HUES48 (cell line): ENCODE data around the gene SRCIN1.

Experiments
- H3K27ac ChIP-seq: one replicate; pipeline ENCODE4 v1.7.0; 2013; ENCODE audit warnings: low read depth, low read length, inconsistent platforms
- H3K27me3 ChIP-seq: 2 replicates; pipeline ENCODE4 v1.6.1; 2013; ENCODE audit warnings: mild to moderate bottlenecking, low read length; ENCODE audit not compliant: control insufficient read depth, insufficient read depth
- H3K36me3 ChIP-seq: 2 replicates; pipeline ENCODE4 v1.6.1; 2013; ENCODE audit warnings: low read length; ENCODE audit not compliant: control insufficient read depth, insufficient read depth
- H3K4me1 ChIP-seq: 2 replicates; pipeline ENCODE4 v1.6.1; 2013; ENCODE audit warnings: mild to moderate bottlenecking, low read length; ENCODE audit not compliant: control insufficient read depth, insufficient read depth
- H3K4me3 ChIP-seq: 2 replicates; pipeline ENCODE4 v1.5.1; 2013; ENCODE audit warnings: mild to moderate bottlenecking, low read depth, low read length
- H3K9ac ChIP-seq: 2 replicates; pipeline ENCODE4 v1.6.1; 2013; ENCODE audit warnings: mild to moderate bottlenecking, low read depth, low read length, moderate library complexity
- H3K9me3 ChIP-seq: 2 replicates; pipeline ENCODE4 v1.6.1; 2013; ENCODE audit warnings: low read length; ENCODE audit not compliant: control insufficient read depth, insufficient read depth

The SRCIN1 gene

GRCh38 chr17:38596651-38597050, 9.1 kb downstream of the SRCIN1 start:
- Histone ChIP-seq H3K27me3 (peaks cover 27% of the 10 kb centered on the region), H3K9ac (no peak overlapping the region), H3K36me3 (no peaks in the 10 kb centered on the region), H3K27ac (no peak overlapping the region), H3K4me1 (peaks cover 45% of the 10 kb centered on the region), H3K9me3 (no peaks in the 10 kb centered on the region), H3K4me3 (no peak overlapping the region)

DNA sequence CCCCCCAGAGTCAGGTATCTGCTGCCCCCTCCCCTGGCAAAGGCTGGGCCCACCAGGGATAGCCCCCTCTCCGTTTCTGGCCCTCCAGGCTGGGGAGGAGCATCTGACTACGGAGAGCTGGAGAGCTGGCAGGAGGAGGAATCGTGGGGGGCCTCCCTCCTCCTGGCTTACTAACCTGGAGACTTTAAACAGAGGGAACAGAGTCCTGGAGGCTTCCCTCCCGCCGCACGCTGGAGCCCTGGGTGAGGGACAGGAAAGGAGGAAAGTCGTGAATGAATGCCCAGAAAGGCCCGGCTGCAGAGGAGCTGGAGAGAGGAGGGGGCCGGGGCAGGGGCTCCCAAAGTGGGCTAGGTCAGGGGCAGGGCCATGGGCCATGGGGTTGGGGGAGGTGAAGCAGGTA, 9.9 kb downstream of the SRCIN1 start:
- H3K4me1 ChIP-seq = peaks cover 38% of the 10 kb centered on the region
- H3K27ac ChIP-seq = no peak overlapping the region
- no peak overlapping the region for H3K4me3 ChIP-seq
- H3K36me3 ChIP-seq = no peaks in the 10 kb centered on the region
- H3K9ac ChIP-seq = no peak overlapping the region
- no peaks in the 10 kb centered on the region for H3K9me3 ChIP-seq
- H3K27me3 ChIP-seq = peaks cover 20% of the 10 kb centered on the region

DNA sequence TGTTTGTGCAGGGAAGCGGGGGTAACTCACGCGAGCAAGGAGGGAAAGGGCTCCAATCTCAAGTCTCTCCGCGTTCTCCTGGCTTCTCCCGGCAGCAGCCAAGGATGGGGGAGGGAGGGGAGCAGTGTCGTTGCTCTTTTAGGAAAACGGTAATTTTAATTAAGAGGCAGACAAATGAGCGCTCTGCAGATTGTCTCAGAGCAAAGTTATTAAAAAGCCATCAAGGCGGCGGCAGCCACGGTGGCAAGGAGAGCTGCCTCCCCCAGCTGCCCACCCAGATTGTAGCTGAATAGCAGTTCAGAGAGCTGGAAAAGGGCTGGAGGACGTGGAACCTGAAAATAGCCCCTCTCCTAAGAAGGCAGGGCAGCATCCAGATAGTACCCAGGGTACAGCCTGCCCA, 11.6 kb downstream of the SRCIN1 start:
- H3K4me3 ChIP-seq = no peak overlapping the region
- peaks cover 20% of the 10 kb centered on the region for H3K4me1 ChIP-seq
- H3K36me3 ChIP-seq = no peaks in the 10 kb centered on the region
- peaks cover 12% of the 10 kb centered on the region for H3K27me3 ChIP-seq
- H3K9ac ChIP-seq = no peak overlapping the region
- no peak overlapping the region for H3K27ac ChIP-seq
- H3K9me3 ChIP-seq = no peaks in the 10 kb centered on the region

- Histone ChIP-seq H3K4me1 (peaks cover 20% of the 10 kb centered on the region), H3K27ac (no peak overlapping the region), H3K9ac (no peak overlapping the region), H3K36me3 (no peaks in the 10 kb centered on the region), H3K9me3 (no peaks in the 10 kb centered on the region), H3K27me3 (peaks cover 12% of the 10 kb centered on the region), H3K4me3 (no peak overlapping the region)
These were observed 13.3 kb downstream of the SRCIN1 start for GRCh38 chr17:38592487-38592886.

GRCh38 chr17:38591759-38592241, 14.0 kb downstream of the SRCIN1 start:
- no peaks in the 10 kb centered on the region for H3K36me3 ChIP-seq
- no peak overlapping the region for H3K9ac ChIP-seq
- H3K27me3 ChIP-seq = peaks cover 12% of the 10 kb centered on the region
- no peaks in the 10 kb centered on the region for H3K9me3 ChIP-seq
- no peak overlapping the region for H3K27ac ChIP-seq
- H3K4me1 ChIP-seq = peaks cover 19% of the 10 kb centered on the region
- H3K4me3 ChIP-seq = no peak overlapping the region

- no peak overlapping the region for H3K27ac ChIP-seq
- H3K4me1 ChIP-seq = peaks cover 19% of the 10 kb centered on the region
- H3K9ac ChIP-seq = no peak overlapping the region
- no peaks in the 10 kb centered on the region for H3K9me3 ChIP-seq
- H3K27me3 ChIP-seq = peaks cover 9% of the 10 kb centered on the region
- no peak overlapping the region for H3K4me3 ChIP-seq
- H3K36me3 ChIP-seq = no peaks in the 10 kb centered on the region
These were observed 14.6 kb downstream of the SRCIN1 start for GRCh38 chr17:38590988-38591758.

- H3K27me3 ChIP-seq = peaks cover 8% of the 10 kb centered on the region
- H3K4me3 ChIP-seq = no peak overlapping the region
- peaks cover 34% of the 10 kb centered on the region for H3K4me1 ChIP-seq
- no peaks in the 10 kb centered on the region for H3K9me3 ChIP-seq
- H3K27ac ChIP-seq = no peak overlapping the region
- H3K9ac ChIP-seq = no peak overlapping the region
- H3K36me3 ChIP-seq = no peaks in the 10 kb centered on the region
These were observed 16.2 kb downstream of the SRCIN1 start for GRCh38 chr17:38589462-38590114.

- H3K4me1 ChIP-seq = peaks cover 38% of the 10 kb centered on the region
- no peaks in the 10 kb centered on the region for H3K36me3 ChIP-seq
- peaks cover 10% of the 10 kb centered on the region for H3K27me3 ChIP-seq
- H3K4me3 ChIP-seq = no peak overlapping the region
- no peaks in the 10 kb centered on the region for H3K9me3 ChIP-seq
- H3K9ac ChIP-seq = no peak overlapping the region
- H3K27ac ChIP-seq = no peak overlapping the region
These were observed 17.0 kb downstream of the SRCIN1 start for GRCh38 chr17:38588788-38589174.

DNA sequence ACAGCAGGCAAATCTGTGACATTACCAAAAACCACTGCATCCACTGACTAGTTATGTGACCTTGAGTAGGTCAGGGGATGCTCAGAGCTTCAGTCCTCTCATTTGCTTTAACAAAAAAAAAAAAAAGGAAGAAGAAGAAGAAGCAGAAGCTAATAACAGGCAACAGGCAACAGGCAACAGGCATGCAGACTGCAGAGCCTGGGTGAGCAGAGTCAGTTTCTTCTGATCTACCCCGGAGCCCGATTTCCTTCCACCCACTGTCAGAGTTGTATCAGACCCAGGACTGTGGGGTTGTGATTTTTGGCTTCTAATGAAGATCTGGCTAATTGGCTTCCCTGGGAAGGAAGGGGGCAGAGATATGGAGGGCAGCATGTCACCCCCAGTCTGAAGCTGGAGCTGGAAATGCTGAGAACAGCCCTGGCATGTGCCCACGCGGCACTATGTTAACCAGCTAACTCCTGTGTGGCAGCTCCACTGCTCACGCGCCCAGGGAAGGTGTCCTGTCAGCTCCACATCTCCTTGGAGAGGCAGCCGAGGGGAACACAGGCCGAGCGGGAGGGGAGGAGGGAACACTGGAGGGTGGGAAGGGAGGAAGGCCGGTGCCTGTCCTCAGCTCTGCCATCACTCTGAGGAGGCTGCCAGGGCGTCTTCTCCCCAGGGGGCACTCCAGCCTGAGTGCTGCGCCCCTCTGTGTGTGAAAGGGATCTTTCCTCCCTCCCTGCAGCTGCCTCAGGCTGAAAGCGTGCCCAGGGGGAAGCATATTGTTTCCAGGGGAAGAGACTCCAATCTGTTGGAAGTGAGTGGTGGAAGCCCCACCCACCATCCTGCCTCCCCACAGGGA, 17.6 kb downstream of the SRCIN1 start:
- Histone ChIP-seq H3K36me3 (no peaks in the 10 kb centered on the region), H3K27me3 (peaks cover 8% of the 10 kb centered on the region), H3K9ac (no peak overlapping the region), H3K9me3 (no peaks in the 10 kb centered on the region), H3K4me1 (peaks cover 35% of the 10 kb centered on the region), H3K4me3 (no peak overlapping the region), H3K27ac (no peak overlapping the region)

- no peak overlapping the region for H3K9ac ChIP-seq
- no peak overlapping the region for H3K4me3 ChIP-seq
- H3K9me3 ChIP-seq = no peaks in the 10 kb centered on the region
- H3K36me3 ChIP-seq = no peaks in the 10 kb centered on the region
- H3K4me1 ChIP-seq = peaks cover 35% of the 10 kb centered on the region
- H3K27ac ChIP-seq = no peak overlapping the region
- peaks cover 13% of the 10 kb centered on the region for H3K27me3 ChIP-seq
These were observed 18.5 kb downstream of the SRCIN1 start for GRCh38 chr17:38587203-38587602.

- H3K9me3 ChIP-seq = no peaks in the 10 kb centered on the region
- no peak overlapping the region for H3K9ac ChIP-seq
- H3K4me1 ChIP-seq = peaks cover 35% of the 10 kb centered on the region
- no peak overlapping the region for H3K4me3 ChIP-seq
- H3K27me3 ChIP-seq = peaks cover 17% of the 10 kb centered on the region
- H3K27ac ChIP-seq = no peak overlapping the region
- no peaks in the 10 kb centered on the region for H3K36me3 ChIP-seq
These were observed 19.0 kb downstream of the SRCIN1 start for GRCh38 chr17:38586788-38587187.
